Keratinocyte (primary cell): ENCODE data around the gene OSBPL10. TPM values are rescaled to one million over a fixed set of nuclear protein-coding genes. Genes with fewer than 3 reads are reported as not detected.

Experiments used
- DNase-seq: peaks from one replicate; pipeline ENCODE4 v3.0.0-alpha.2; 2011; ENCODE audit warnings: low read depth, missing footprints, low spot score
- FAIRE-seq: peaks from 2 replicates; lab custom pipeline; 2011; peaks lifted over from hg19 to GRCh38; lab: Jason Lieb, UNC
- H2AFZ ChIP-seq: 2 replicates; pipeline ENCODE4 v1.6.0; 2012; ENCODE audit warnings: low read length, control low read depth, inconsistent platforms; ENCODE audit not compliant: control insufficient read depth
- H3K27ac ChIP-seq: 2 replicates; pipeline ENCODE4 v1.5.1; 2011; ENCODE audit warnings: low read length; ENCODE audit not compliant: control insufficient read depth, insufficient read depth
- H3K27me3 ChIP-seq: 3 replicates; pipeline ENCODE4 v1.6.0; 2011; ENCODE audit warnings: low read length; ENCODE audit not compliant: control insufficient read depth, insufficient read depth; ENCODE audit errors: extremely low read depth
- H3K36me3 ChIP-seq, 2 experiments: 2 replicates in 1 of 2; 3 replicates in 1 of 2; pipeline ENCODE4 v1.5.1; 2011; ENCODE audit warnings: low read length in 2 of 2, mild to moderate bottlenecking in 1 of 2; ENCODE audit not compliant: control insufficient read depth in 2 of 2, insufficient read depth in 2 of 2; ENCODE audit errors: extremely low read depth in 1 of 2
- H3K4me1 ChIP-seq: 3 replicates; pipeline ENCODE4 v1.5.1; 2011; ENCODE audit warnings: low read length; ENCODE audit not compliant: control insufficient read depth, insufficient read depth; ENCODE audit errors: extremely low read depth
- H3K4me2 ChIP-seq: 3 replicates; pipeline ENCODE4 v1.6.0; 2011; ENCODE audit warnings: low read depth, low read length; ENCODE audit not compliant: control insufficient read depth, insufficient read depth; ENCODE audit errors: extremely low read depth
- H3K4me3 ChIP-seq, 3 experiments: fragments of 200-600 bp in 1 of 3; sonication (generic) in 1 of 3; 2 replicates in 2 of 3; 3 replicates in 1 of 3; pipeline ENCODE4 v1.5.1; 2011 to 2016; ENCODE audit warnings: low read length in 3 of 3, mild to moderate bottlenecking in 3 of 3, control low read depth in 2 of 3, inconsistent platforms in 1 of 3, low read depth in 1 of 3, mixed read lengths in 1 of 3, mixed run types in 1 of 3, moderate library complexity in 1 of 3; ENCODE audit not compliant: control insufficient read depth in 2 of 3, insufficient read depth in 2 of 3; ENCODE audit errors: extremely low read depth in 1 of 3
- H3K79me2 ChIP-seq: 2 replicates; pipeline ENCODE4 v1.6.0; 2012; ENCODE audit warnings: low read length; ENCODE audit not compliant: control insufficient read depth, insufficient read depth
- H3K9ac ChIP-seq: 3 replicates; pipeline ENCODE4 v1.6.0; 2011; ENCODE audit warnings: low read length; ENCODE audit not compliant: control insufficient read depth, insufficient read depth; ENCODE audit errors: extremely low read depth
- H3K9me1 ChIP-seq: 3 replicates; pipeline ENCODE4 v1.6.0; 2011; ENCODE audit warnings: low read length; ENCODE audit not compliant: control insufficient read depth, insufficient read depth; ENCODE audit errors: extremely low read depth
- H3K9me3 ChIP-seq: 2 replicates; pipeline ENCODE4 v1.5.1; 2012; ENCODE audit warnings: low read depth, low read length; ENCODE audit not compliant: control insufficient read depth
- H4K20me1 ChIP-seq: 3 replicates; pipeline ENCODE4 v1.6.0; 2011; ENCODE audit warnings: low read length; ENCODE audit not compliant: control insufficient read depth, insufficient read depth; ENCODE audit errors: extremely low read depth
- CTCF ChIP-seq, 3 experiments: IDR thresholded peaks in 1 of 3; conservative IDR thresholded peaks in 1 of 3; optimal IDR thresholded peaks in 1 of 3; 2 replicates in 2 of 3; 3 replicates in 1 of 3; pipeline versions ENCODE3 to v1.5.1; 2011; ENCODE audit warnings: low read length in 3 of 3, mild to moderate bottlenecking in 3 of 3, moderate library complexity in 2 of 3, control low read depth in 1 of 3, inconsistent platforms in 1 of 3; ENCODE audit not compliant: insufficient read depth in 2 of 3; ENCODE audit errors: extremely low read depth in 1 of 3
- EZH2 ChIP-seq: IDR thresholded peaks from one replicate; pipeline ENCODE4 v1.6.1; 2012; ENCODE audit warnings: inconsistent platforms, mild to moderate bottlenecking, low read length, moderate library complexity
- dilution Hi-C: fragments of 300-500 bp; cut with MboI; formaldehyde crosslinking; loops from one replicate; pipeline ENCODE4 v1.7.0; 2020; ENCODE audit warnings: low sequenced_read_pairs; ENCODE audit not compliant: extremely low pct_ligation_motif_present
- polyA plus RNA-seq, 5 experiments: library from polyadenylated mRNA; depleted of rRNA in 3 of 5; stranded (reverse) in 3 of 5; stranded (forward) in 1 of 5; unstranded in 1 of 5; fragments of >200 nt; gene quantifications; 1 replicate in 1 of 5; 2 replicates in 3 of 5; 3 replicates in 1 of 5; pipeline versions ENCODE4 v1.2.1 to v1.2.3, GENCODE V29; 2011 to 2012; ENCODE audit warnings: missing spikeins in 2 of 5, low read depth in 1 of 5, low replicate concordance in 1 of 5

OSBPL10 gene
- polyA plus RNA-seq, 1 donor (not counting 4 experiments of a cell fraction or from before 2014, with no cell fraction given) = 50.1 TPM

- Histone ChIP-seq H3K4me2 (no peak overlapping the region), H3K9me1 (no peaks in the 10 kb centered on the region), H3K27ac (no peak overlapping the region), H4K20me1 (no peaks in the 10 kb centered on the region), H3K79me2 (peaks cover 58% of the 10 kb centered on the region), H3K27me3 (no peaks in the 10 kb centered on the region), H3K36me3 (peaks cover 4 to 9% of the 10 kb centered on the region in 2 experiments), H3K9me3 (no peaks in the 10 kb centered on the region), H3K4me3 (no peak overlapping the region), H3K9ac (no peak overlapping the region), H2AFZ (no peak overlapping the region), H3K4me1 (no peaks in the 10 kb centered on the region)
- TF ChIP-seq CTCF (optimal IDR thresholded peaks at IDR 0.05 in 1 of 3, IDR thresholded peaks at IDR 0.05 in 1 of 3, conservative IDR thresholded peaks at IDR 0.05 in 1 of 3; ENCODE audit: extremely low read depth in 1 of 3, insufficient read depth in 2 of 3, low read length in 3 of 3) (no peak), EZH2 (no peak)
- no peak for DNase-seq
- dilution Hi-C loops = no loop called here
- no peak for FAIRE-seq
Measured at GRCh38 chr3:31829826-31830426, 151.1 kb downstream of the OSBPL10 start.

- Histone ChIP-seq H4K20me1 (no peaks in the 10 kb centered on the region), H3K9me3 (no peaks in the 10 kb centered on the region), H3K27me3 (no peaks in the 10 kb centered on the region), H2AFZ (no peak overlapping the region), H3K9me1 (no peaks in the 10 kb centered on the region), H3K27ac (no peak overlapping the region), H3K4me1 (no peaks in the 10 kb centered on the region), H3K9ac (no peak overlapping the region), H3K4me3 (no peak overlapping the region), H3K4me2 (no peak overlapping the region), H3K36me3 (peaks cover 9 to 15% of the 10 kb centered on the region in 2 experiments), H3K79me2 (peaks cover 57% of the 10 kb centered on the region)
- DNase-seq = no peak
- dilution Hi-C loops = no loop called here
- no peak for FAIRE-seq
- TF ChIP-seq EZH2 (no peak), CTCF (optimal IDR thresholded peaks at IDR 0.05 in 1 of 3, IDR thresholded peaks at IDR 0.05 in 1 of 3, conservative IDR thresholded peaks at IDR 0.05 in 1 of 3; ENCODE audit: extremely low read depth in 1 of 3, insufficient read depth in 2 of 3, low read length in 3 of 3) (no peak)
Measured at GRCh38 chr3:31829010-31829409, 152.1 kb downstream of the OSBPL10 start.
